Measurements from ENCODE around the gene CD99.

The CD99 gene

DNA sequence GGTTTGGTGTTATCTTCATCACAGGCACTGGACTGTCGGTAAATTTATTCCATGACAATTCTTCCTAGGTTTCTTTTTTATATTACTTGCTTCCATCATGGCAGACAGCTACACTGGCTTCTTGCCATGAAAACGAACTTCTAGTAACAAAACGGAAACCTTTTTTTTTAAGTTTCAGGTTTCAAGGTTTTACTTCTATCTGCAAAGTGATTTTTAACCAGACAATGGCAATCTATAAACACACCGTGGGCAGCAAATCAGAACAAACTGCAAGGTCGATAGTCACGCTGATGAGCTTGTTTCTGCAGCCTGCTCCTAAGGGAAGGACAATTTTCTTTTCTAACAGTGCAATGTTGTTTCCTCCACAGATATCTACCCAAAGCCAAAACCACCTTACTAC, 90.6 kb downstream of the CD99 start:
- Mint-ChIP-seq H3K27me3 (peaks cover 4% of the 10 kb centered on the region), H3K27ac (no peak overlapping the region), H3K4me1 (ENCODE audit: low read depth) (peaks cover 5% of the 10 kb centered on the region), H3K36me3 (ENCODE audit: low read depth) (no peaks in the 10 kb centered on the region), H3K4me3 (no peak overlapping the region), H3K9me3 (no peaks in the 10 kb centered on the region)

DNA sequence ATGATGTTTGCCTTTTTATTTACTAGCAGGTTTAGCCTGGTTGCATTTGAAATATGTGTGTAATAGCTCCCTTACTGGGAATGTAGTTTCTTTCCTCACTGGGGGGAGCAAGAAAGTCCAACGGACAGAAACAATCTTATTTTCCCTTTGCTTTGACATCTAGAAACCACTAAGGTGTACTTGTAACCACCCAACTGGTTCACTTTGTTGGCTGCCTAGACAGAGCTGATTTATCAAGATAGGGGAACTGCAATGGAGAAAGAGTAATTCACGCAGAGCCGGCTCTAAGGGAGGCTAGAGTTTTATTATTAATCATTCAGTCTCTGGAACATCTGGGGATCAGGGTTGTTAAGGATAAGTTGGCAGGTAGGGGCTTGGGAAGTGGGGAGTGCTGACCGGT, 91.1 kb downstream of the CD99 start:
- Mint-ChIP-seq H3K4me1 (ENCODE audit: low read depth) (peaks cover 5% of the 10 kb centered on the region), H3K9me3 (no peaks in the 10 kb centered on the region), H3K36me3 (ENCODE audit: low read depth) (no peaks in the 10 kb centered on the region), H3K4me3 (no peak overlapping the region), H3K27ac (no peak overlapping the region), H3K27me3 (peaks cover under 1% of the 10 kb centered on the region)

DNA sequence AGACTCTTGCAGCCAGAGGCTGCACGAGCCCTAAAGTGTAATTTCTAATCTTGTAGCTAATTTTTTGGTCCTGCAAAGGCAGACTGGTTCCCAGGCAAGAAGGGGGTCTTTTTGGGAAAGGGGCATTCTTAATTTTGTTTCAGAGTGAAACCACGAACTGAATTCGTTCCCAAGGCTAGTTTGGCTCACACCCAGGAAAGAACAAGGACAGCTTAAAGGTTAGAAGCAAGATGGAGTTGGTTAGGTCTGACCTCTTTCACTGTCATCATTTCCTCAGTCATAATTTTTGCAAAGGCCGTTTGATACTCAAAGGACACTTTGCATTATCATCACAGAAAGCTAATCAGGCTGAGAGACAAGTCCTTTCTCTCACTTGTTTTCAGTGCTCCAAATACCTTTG, 91.7 kb downstream of the CD99 start:
- H3K27ac Mint-ChIP-seq = no peak overlapping the region
- no peak overlapping the region for H3K4me3 Mint-ChIP-seq
- H3K9me3 Mint-ChIP-seq = no peaks in the 10 kb centered on the region
- no peaks in the 10 kb centered on the region for H3K27me3 Mint-ChIP-seq
- peaks cover 5% of the 10 kb centered on the region for H3K4me1 Mint-ChIP-seq (ENCODE audit: low read depth)
- no peaks in the 10 kb centered on the region for H3K36me3 Mint-ChIP-seq (ENCODE audit: low read depth)

DNA sequence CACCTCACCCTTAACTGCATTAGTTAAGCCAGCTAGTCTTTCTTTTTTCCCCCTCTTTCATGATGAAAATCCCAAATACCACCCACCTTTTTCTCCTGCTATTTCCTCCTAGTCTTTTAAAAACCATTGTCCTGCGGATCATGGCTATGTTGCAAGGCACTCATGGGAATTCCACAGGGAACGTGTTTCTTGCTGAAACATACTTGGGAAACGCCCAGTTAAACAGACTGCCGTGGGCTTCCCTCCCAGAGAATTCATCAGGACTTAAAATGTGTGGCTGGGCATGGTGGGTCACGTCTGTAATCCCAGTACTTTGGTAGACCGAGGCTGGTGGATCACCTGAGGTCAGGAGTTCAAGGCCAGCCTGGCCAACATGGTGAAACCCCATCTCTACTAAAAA, 92.9 kb downstream of the CD99 start:
- Mint-ChIP-seq H3K4me1 (ENCODE audit: low read depth) (peaks cover 5% of the 10 kb centered on the region), H3K9me3 (no peaks in the 10 kb centered on the region), H3K27me3 (no peaks in the 10 kb centered on the region), H3K4me3 (no peak overlapping the region), H3K36me3 (ENCODE audit: low read depth) (no peaks in the 10 kb centered on the region), H3K27ac (no peak overlapping the region)

DNA sequence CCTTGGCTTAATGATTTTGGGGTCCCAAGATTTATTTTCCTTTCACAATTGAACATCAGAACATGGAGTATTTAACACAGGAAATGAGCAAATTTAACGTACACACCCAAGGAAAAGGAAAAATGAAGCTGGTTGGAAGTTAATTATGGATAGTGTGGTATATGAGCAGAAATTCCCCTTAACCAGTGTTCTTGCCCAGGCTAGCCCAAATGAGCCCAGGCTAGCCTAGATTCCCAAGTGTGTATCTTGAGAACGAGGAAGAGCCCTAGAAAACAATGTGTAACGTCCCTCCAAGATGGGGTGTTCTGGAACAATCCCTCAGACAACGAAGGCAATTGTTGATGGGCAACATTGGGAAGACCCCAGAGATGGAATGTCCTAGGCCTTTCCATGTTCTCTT, 94.4 kb downstream of the CD99 start:
- Mint-ChIP-seq H3K9me3 (no peaks in the 10 kb centered on the region), H3K36me3 (ENCODE audit: low read depth) (no peaks in the 10 kb centered on the region), H3K4me3 (no peak overlapping the region), H3K4me1 (ENCODE audit: low read depth) (peaks cover 5% of the 10 kb centered on the region), H3K27ac (no peak overlapping the region), H3K27me3 (no peaks in the 10 kb centered on the region)

DNA sequence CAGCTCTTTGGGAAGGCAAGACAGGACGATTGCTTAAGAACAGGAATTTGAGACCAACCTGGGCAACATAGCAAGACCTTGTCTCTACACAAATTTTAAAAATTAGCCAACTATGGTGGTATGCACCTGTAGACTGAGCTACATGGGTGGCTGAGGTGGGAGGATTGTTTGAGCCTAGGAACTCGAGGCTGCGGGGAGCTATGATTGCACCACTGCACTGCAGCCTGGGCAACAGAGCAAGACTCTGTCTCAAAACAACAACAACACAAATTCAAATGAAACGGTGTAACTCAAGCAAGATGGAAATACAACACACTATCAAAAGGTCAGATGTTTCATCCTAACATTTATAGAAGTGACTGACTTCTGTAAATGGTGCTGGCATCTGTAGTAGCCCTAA, 97.9 kb downstream of the CD99 start:
- H3K4me1 Mint-ChIP-seq (ENCODE audit: low read depth) = no peaks in the 10 kb centered on the region
- no peak overlapping the region for H3K27ac Mint-ChIP-seq
- H3K36me3 Mint-ChIP-seq (ENCODE audit: low read depth) = no peaks in the 10 kb centered on the region
- no peak overlapping the region for H3K4me3 Mint-ChIP-seq
- no peaks in the 10 kb centered on the region for H3K9me3 Mint-ChIP-seq
- no peaks in the 10 kb centered on the region for H3K27me3 Mint-ChIP-seq

DNA sequence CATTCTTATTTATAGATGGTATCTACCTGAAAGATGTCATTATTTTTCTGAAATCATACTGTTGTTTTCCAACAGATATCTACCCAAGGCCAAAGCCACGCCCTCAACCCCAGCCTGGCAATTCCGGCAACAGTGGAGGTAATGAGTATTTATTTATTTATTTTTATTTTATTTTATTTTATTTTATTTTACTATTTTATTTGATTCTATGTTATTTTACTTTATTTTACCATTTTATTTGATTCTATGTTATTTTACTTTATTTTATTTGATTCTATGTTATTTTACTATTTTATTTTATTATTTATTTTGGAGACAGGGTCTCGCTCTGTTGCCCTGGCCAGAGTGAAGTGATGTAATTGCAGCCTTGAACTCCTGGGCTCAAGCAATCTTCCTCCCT, 98.5 kb downstream of the CD99 start:
- H3K4me1 Mint-ChIP-seq (ENCODE audit: low read depth) = no peaks in the 10 kb centered on the region
- H3K36me3 Mint-ChIP-seq (ENCODE audit: low read depth) = no peaks in the 10 kb centered on the region
- no peak overlapping the region for H3K27ac Mint-ChIP-seq
- H3K9me3 Mint-ChIP-seq = no peaks in the 10 kb centered on the region
- H3K4me3 Mint-ChIP-seq = no peak overlapping the region
- no peaks in the 10 kb centered on the region for H3K27me3 Mint-ChIP-seq

All from stimulated activated naive CD8-positive, alpha-beta T cell treated with anti-CD3 and anti-CD28 coated beads, Interleukin-15, Interleukin-2, amounts not matched to agents 100 ng/mL and 50 ng/mL, for 24 hours (primary cell).